HG03520 (cell line): ENCODE results near the gene GYG2.
"Not testable (repeated sequence)": the region's sequence is repeated elsewhere in the genome, so short reads cannot be mapped to it uniquely, and the experiment has no call there.

Source experiments
- ATAC-seq: cut with Tn5 transposase; IDR thresholded peaks from one replicate; pipeline ENCODE4 v1.9.1; 2021; ENCODE audit warnings: mild to moderate bottlenecking, moderate library complexity; ENCODE audit not compliant: unreplicated experiment

GYG2 gene

GRCh38 chrX:2867206-2867605 is 38.5 kb downstream of the GYG2 start:
- no peak for ATAC-seq

GRCh38 chrX:2870650-2871049 is 41.9 kb downstream of the GYG2 start:
- no peak for ATAC-seq

- no peak for ATAC-seq
Observed at GRCh38 chrX:2871831-2872230, 43.1 kb downstream of the GYG2 start.

GRCh38 chrX:2872671-2873277 is 44.0 kb downstream of the GYG2 start:
- ATAC-seq: no peak

- ATAC-seq: no peak
Observed at GRCh38 chrX:2874222-2875135, 45.7 kb downstream of the GYG2 start.

GRCh38 chrX:2875136-2875481 is 46.4 kb downstream of the GYG2 start:
- ATAC-seq: no peak

- ATAC-seq: no peak
Observed at GRCh38 chrX:2875798-2876399, 47.2 kb downstream of the GYG2 start.

- no peak for ATAC-seq
Observed at GRCh38 chrX:2878563-2878962, 49.8 kb downstream of the GYG2 start.

GRCh38 chrX:2879670-2880069 is 50.9 kb downstream of the GYG2 start:
- ATAC-seq: no peak

GRCh38 chrX:2883770-2884169 is 55.0 kb downstream of the GYG2 start:
- no peak for ATAC-seq

GRCh38 chrX:2888309-2888708 is 59.6 kb downstream of the GYG2 start:
- ATAC-seq: no peak

GRCh38 chrX:2889045-2889605 is 60.4 kb downstream of the GYG2 start:
- no peak for ATAC-seq

GRCh38 chrX:2889706-2890490 is 61.2 kb downstream of the GYG2 start:
- ATAC-seq: not testable (repeated sequence)

- not testable (repeated sequence) for ATAC-seq
Observed at GRCh38 chrX:2890536-2891460, 62.1 kb downstream of the GYG2 start.

GRCh38 chrX:2892816-2893215 is 64.1 kb downstream of the GYG2 start:
- ATAC-seq: no peak

GRCh38 chrX:2894885-2895292 is 66.2 kb downstream of the GYG2 start:
- no peak for ATAC-seq

- no peak for ATAC-seq
Observed at GRCh38 chrX:2897311-2897689, 68.6 kb downstream of the GYG2 start.

- ATAC-seq: not testable (repeated sequence)
Observed at GRCh38 chrX:2897690-2898623, 69.2 kb downstream of the GYG2 start.
